Nephron progenitor cell (in vitro differentiated cells): ENCODE measurements around the gene ESRP2.

ENCODE experiments used
- DNase-seq: peaks from one replicate; pipeline ENCODE4 v3.0.0; 2021
- H3K27ac Mint-ChIP-seq: 2 replicates; pipeline ENCODE4 v1.8.0; 2021; ENCODE audit warnings: mild to moderate bottlenecking, moderate library complexity, mixed read lengths
- H3K27me3 Mint-ChIP-seq: 2 replicates; pipeline ENCODE4 v1.8.0; 2021; ENCODE audit warnings: mild to moderate bottlenecking, low read depth, mixed read lengths; ENCODE audit not compliant: poor library complexity
- H3K36me3 Mint-ChIP-seq: 2 replicates; pipeline ENCODE4 v1.8.0; 2021; ENCODE audit warnings: low read depth, mixed read lengths
- H3K4me1 Mint-ChIP-seq: 2 replicates; pipeline ENCODE4 v1.8.0; 2021; ENCODE audit warnings: mixed read lengths
- H3K4me3 Mint-ChIP-seq: 2 replicates; pipeline ENCODE4 v1.8.0; 2021; ENCODE audit warnings: mild to moderate bottlenecking, moderate library complexity, mixed read lengths
- H3K9me3 Mint-ChIP-seq: 2 replicates; pipeline ENCODE4 v1.8.0; 2021; ENCODE audit warnings: mild to moderate bottlenecking, moderate library complexity, mixed read lengths
- TF ChIP-seq, protein P1 (sequence below): fragments of 200-600 bp; sonication (generic); IDR thresholded peaks from 2 replicates; pipeline ENCODE4 v1.5.0; 2021; ENCODE audit warnings: antibody characterized with exemption

ESRP2 gene

DNA sequence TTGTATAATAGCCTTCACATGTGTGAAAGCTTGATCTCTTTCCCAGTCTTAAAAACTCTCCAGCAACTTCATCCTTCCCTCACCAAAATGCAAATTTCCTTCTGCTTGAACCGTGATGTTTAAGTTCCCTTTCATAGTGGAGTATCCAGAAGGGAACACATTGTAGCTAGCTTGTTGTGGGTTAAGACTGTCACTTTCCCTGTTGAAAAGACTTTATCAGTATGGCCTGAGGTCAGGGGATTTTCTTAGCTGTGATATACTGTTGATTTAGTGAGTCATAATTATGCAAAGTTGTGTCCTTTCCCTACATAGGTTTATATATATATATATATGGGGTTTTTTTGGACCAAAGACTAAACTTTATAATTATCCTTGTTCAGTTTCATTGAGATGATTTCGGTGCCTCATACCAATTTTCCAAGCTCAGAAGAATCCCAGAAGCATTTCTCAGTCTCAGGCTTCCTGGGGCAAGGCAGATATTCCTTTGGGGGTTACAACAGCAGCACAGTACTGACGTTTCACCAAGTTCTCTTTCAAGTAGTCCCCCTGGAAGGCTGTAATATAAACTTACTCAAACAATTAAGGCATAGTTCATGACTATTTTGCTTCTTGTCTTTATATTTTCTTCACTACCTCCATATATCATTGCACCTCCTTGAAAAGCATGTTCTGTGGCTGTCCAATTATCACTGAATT is 35.7 kb downstream of the ESRP2 start:
- Mint-ChIP-seq H3K4me3 (no peak overlapping the region), H3K27ac (peak overlapping the region; percentile 66), H3K36me3 (peaks cover 22% of the 10 kb centered on the region), H3K4me1 (peaks cover 10% of the 10 kb centered on the region), H3K9me3 (no peaks in the 10 kb centered on the region), H3K27me3 (no peaks in the 10 kb centered on the region)
- no peak for DNase-seq
- TF ChIP-seq, protein P1, sequence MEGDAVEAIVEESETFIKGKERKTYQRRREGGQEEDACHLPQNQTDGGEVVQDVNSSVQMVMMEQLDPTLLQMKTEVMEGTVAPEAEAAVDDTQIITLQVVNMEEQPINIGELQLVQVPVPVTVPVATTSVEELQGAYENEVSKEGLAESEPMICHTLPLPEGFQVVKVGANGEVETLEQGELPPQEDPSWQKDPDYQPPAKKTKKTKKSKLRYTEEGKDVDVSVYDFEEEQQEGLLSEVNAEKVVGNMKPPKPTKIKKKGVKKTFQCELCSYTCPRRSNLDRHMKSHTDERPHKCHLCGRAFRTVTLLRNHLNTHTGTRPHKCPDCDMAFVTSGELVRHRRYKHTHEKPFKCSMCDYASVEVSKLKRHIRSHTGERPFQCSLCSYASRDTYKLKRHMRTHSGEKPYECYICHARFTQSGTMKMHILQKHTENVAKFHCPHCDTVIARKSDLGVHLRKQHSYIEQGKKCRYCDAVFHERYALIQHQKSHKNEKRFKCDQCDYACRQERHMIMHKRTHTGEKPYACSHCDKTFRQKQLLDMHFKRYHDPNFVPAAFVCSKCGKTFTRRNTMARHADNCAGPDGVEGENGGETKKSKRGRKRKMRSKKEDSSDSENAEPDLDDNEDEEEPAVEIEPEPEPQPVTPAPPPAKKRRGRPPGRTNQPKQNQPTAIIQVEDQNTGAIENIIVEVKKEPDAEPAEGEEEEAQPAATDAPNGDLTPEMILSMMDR, result no peak

- Mint-ChIP-seq H3K9me3 (no peaks in the 10 kb centered on the region), H3K36me3 (peaks cover 49% of the 10 kb centered on the region), H3K4me1 (peaks cover 10% of the 10 kb centered on the region), H3K27me3 (no peaks in the 10 kb centered on the region), H3K27ac (no peak overlapping the region), H3K4me3 (no peak overlapping the region)
- no peak for DNase-seq
- TF ChIP-seq, protein P1, result no peak
Observed at GRCh38 chr16:68197250-68197649, 38.7 kb downstream of the ESRP2 start.

- no peak overlapping the region for H3K27ac Mint-ChIP-seq
- no peaks in the 10 kb centered on the region for H3K9me3 Mint-ChIP-seq
- no peaks in the 10 kb centered on the region for H3K27me3 Mint-ChIP-seq
- no peak overlapping the region for H3K4me3 Mint-ChIP-seq
- H3K4me1 Mint-ChIP-seq, result no peaks in the 10 kb centered on the region
- TF ChIP-seq, protein P1, result no peak
- no peak for DNase-seq
- H3K36me3 Mint-ChIP-seq, result peaks cover 60% of the 10 kb centered on the region
Observed at GRCh38 chr16:68194251-68194650, 41.7 kb downstream of the ESRP2 start.

GRCh38 chr16:68190736-68191510 is 45.0 kb downstream of the ESRP2 start:
- no peaks in the 10 kb centered on the region for H3K4me1 Mint-ChIP-seq
- no peaks in the 10 kb centered on the region for H3K27me3 Mint-ChIP-seq
- peaks cover 84% of the 10 kb centered on the region for H3K36me3 Mint-ChIP-seq
- no peak overlapping the region for H3K4me3 Mint-ChIP-seq
- TF ChIP-seq, protein P1, result no peak
- no peaks in the 10 kb centered on the region for H3K9me3 Mint-ChIP-seq
- peak overlapping the region; percentile 33 for H3K27ac Mint-ChIP-seq
- no peak for DNase-seq

- DNase-seq, result no peak
- TF ChIP-seq, protein P1, result no peak
- peaks cover 89% of the 10 kb centered on the region for H3K36me3 Mint-ChIP-seq
- no peak overlapping the region for H3K27ac Mint-ChIP-seq
- no peak overlapping the region for H3K4me3 Mint-ChIP-seq
- H3K27me3 Mint-ChIP-seq, result no peaks in the 10 kb centered on the region
- H3K4me1 Mint-ChIP-seq, result no peaks in the 10 kb centered on the region
- H3K9me3 Mint-ChIP-seq, result peaks cover 4% of the 10 kb centered on the region
Observed at GRCh38 chr16:68190081-68190480, 45.8 kb downstream of the ESRP2 start.
